Measurements from ENCODE around the gene OTULINL.

Gene OTULINL

DNA sequence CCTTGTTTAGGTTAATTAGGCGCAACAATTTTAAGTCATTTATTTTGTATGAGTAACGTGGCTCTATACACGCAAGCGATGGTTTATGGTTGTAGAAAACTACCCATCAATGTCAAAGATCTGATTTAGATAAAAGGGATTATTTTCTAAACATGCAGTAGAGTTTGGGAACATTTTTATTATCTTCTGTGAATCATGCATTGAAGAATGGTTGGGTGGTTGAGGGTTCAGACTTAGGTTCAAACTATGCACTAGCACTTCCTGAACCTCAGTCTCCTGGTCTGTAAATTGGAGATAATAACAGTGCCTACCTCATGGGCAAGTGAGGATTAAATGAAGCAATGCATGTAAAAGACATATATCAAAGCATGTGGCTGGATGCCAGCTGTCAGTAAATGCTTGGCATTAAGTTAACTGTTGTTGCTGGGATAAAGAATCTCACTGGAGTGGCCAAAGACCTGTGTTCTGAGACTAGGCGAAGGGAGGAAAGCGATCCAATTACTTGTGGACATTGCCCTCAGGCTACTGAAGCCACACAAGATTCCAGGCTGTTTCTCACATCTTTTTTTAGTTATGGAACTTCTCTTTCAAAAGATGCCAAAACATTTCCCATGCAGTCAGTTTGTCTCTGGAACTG, 1.1 kb upstream of the OTULINL start:
- ChIA-PET CTCF (no interaction called here), POLR2A (no interaction called here)
- Histone ChIP-seq H3K4me3 (ENCODE audit: low read depth, low read length) (no peak overlapping the region), H3K27ac (ENCODE audit: extremely low read depth, low read depth, low read length) (no peak overlapping the region), H3K36me3 (ENCODE audit: control insufficient read depth in 2 of 2, insufficient read depth in 1 of 2, low read length in 2 of 2) (peaks cover 0 to 7% of the 10 kb centered on the region in 2 experiments; a peak in 1 of 3 replicates), H3K4me1 (ENCODE audit: control insufficient read depth, insufficient read depth, low read length) (peaks cover 13% of the 10 kb centered on the region), H3K9me3 (ENCODE audit: control insufficient read depth, insufficient read depth, low read depth, low read length) (no peaks in the 10 kb centered on the region)
- peak; percentile 76 for TF ChIP-seq ZBTB17 (tag by site-specific recombination; IDR thresholded peaks at IDR 0.05)
- TF ChIP-seq ZNF596 (tag by site-specific recombination; IDR thresholded peaks at IDR 0.05), result peak; percentile 54
- peak; percentile 51 for TF ChIP-seq SP3 (tag by site-specific recombination; IDR thresholded peaks at IDR 0.05)
- TF ChIP-seq ZNF548 (tag by site-specific recombination; IDR thresholded peaks at IDR 0.05), result no peak
- no peak for TF ChIP-seq MEIS1 (CRISPR knock-in tag; IDR thresholded peaks at IDR 0.05; ENCODE audit: borderline replicate concordance)
- TF ChIP-seq, protein P1, sequence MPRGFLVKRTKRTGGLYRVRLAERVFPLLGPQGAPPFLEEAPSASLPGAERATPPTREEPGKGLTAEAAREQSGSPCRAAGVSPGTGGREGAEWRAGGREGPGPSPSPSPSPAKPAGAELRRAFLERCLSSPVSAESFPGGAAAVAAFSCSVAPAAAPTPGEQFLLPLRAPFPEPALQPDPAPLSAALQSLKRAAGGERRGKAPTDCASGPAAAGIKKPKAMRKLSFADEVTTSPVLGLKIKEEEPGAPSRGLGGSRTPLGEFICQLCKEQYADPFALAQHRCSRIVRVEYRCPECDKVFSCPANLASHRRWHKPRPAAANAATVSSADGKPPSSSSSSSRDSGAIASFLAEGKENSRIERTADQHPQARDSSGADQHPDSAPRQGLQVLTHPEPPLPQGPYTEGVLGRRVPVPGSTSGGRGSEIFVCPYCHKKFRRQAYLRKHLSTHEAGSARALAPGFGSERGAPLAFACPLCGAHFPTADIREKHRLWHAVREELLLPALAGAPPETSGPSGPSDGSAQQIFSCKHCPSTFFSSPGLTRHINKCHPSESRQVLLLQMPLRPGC (tag by site-specific recombination; IDR thresholded peaks at IDR 0.05), result peak; percentile 97
- no peak for TF ChIP-seq ZNF132 (tag by site-specific recombination; IDR thresholded peaks at IDR 0.05; ENCODE audit: borderline replicate concordance)
- no peak for TF ChIP-seq KLF7 (tag by site-specific recombination; IDR thresholded peaks at IDR 0.05; ENCODE audit: borderline replicate concordance)
- no peak for TF ChIP-seq ZNF830 (tag by site-specific recombination; IDR thresholded peaks at IDR 0.05; ENCODE audit: low read depth)
- TF ChIP-seq ZNF76 (tag by site-specific recombination; IDR thresholded peaks at IDR 0.05; ENCODE audit: borderline replicate concordance, low read depth), result peak; percentile 63
- TF ChIP-seq, protein P2, sequence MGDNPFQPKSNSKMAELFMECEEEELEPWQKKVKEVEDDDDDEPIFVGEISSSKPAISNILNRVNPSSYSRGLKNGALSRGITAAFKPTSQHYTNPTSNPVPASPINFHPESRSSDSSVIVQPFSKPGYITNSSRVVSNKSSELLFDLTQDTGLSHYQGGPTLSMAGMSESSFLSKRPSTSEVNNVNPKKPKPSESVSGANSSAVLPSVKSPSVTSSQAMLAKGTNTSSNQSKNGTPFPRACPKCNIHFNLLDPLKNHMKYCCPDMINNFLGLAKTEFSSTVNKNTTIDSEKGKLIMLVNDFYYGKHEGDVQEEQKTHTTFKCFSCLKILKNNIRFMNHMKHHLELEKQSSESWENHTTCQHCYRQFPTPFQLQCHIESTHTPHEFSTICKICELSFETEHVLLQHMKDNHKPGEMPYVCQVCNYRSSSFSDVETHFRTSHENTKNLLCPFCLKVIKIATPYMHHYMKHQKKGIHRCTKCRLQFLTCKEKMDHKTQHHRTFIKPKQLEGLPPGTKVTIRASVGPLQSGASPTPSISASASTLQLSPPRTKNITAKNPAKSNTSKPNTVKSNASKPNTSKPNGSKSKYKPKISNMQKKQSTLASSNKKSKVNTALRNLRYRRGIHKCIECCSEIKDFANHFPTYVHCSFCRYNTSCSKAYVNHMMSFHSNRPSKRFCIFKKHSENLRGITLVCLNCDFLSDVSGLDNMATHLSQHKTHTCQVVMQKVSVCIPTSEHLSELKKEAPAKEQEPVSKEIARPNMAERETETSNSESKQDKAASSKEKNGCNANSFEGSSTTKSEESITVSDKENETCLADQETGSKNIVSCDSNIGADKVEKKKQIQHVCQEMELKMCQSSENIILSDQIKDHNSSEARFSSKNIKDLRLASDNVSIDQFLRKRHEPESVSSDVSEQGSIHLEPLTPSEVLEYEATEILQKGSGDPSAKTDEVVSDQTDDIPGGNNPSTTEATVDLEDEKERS (tag by site-specific recombination; IDR thresholded peaks at IDR 0.05), result no peak
- no peak for TF ChIP-seq ZNF768 (tag by site-specific recombination; IDR thresholded peaks at IDR 0.05)
- TF ChIP-seq, protein P3, sequence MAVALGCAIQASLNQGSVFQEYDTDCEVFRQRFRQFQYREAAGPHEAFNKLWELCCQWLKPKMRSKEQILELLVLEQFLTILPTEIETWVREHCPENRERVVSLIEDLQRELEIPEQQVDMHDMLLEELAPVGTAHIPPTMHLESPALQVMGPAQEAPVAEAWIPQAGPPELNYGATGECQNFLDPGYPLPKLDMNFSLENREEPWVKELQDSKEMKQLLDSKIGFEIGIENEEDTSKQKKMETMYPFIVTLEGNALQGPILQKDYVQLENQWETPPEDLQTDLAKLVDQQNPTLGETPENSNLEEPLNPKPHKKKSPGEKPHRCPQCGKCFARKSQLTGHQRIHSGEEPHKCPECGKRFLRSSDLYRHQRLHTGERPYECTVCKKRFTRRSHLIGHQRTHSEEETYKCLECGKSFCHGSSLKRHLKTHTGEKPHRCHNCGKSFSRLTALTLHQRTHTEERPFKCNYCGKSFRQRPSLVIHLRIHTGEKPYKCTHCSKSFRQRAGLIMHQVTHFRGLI (tag by site-specific recombination; IDR thresholded peaks at IDR 0.05), result no peak
- no peak for TF ChIP-seq ZNF175 (tag by site-specific recombination; IDR thresholded peaks at IDR 0.05)
- TF ChIP-seq OVOL3 (tag by site-specific recombination; IDR thresholded peaks at IDR 0.05), result peak; percentile 45; the same call in 1 of the 2 replicates
- TF ChIP-seq GLI4 (tag by site-specific recombination; IDR thresholded peaks at IDR 0.05), result no peak
- TF ChIP-seq ZNF10 (tag by site-specific recombination; IDR thresholded peaks at IDR 0.05), result peak; percentile 89
- TF ChIP-seq, protein P4, sequence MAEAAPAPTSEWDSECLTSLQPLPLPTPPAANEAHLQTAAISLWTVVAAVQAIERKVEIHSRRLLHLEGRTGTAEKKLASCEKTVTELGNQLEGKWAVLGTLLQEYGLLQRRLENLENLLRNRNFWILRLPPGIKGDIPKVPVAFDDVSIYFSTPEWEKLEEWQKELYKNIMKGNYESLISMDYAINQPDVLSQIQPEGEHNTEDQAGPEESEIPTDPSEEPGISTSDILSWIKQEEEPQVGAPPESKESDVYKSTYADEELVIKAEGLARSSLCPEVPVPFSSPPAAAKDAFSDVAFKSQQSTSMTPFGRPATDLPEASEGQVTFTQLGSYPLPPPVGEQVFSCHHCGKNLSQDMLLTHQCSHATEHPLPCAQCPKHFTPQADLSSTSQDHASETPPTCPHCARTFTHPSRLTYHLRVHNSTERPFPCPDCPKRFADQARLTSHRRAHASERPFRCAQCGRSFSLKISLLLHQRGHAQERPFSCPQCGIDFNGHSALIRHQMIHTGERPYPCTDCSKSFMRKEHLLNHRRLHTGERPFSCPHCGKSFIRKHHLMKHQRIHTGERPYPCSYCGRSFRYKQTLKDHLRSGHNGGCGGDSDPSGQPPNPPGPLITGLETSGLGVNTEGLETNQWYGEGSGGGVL (tag by site-specific recombination; IDR thresholded peaks at IDR 0.05), result no peak
- TF ChIP-seq ZNF140 (tag by site-specific recombination; IDR thresholded peaks at IDR 0.05), result no peak
- TF ChIP-seq ZBTB8A (tag by site-specific recombination; IDR thresholded peaks at IDR 0.05), result peak; percentile 75
- TF ChIP-seq ZNF341 (tag by site-specific recombination; IDR thresholded peaks at IDR 0.05; ENCODE audit: low read depth), result no peak
- TF ChIP-seq ZNF311 (tag by site-specific recombination; IDR thresholded peaks at IDR 0.05; ENCODE audit: borderline replicate concordance), result no peak
- no peak for TF ChIP-seq GFI1B (tag by site-specific recombination; IDR thresholded peaks at IDR 0.05)
- TF ChIP-seq ZSCAN16 (tag by site-specific recombination; IDR thresholded peaks at IDR 0.05), result no peak
- peak; percentile 100 for TF ChIP-seq SP7 (tag by site-specific recombination; IDR thresholded peaks at IDR 0.05)
- TF ChIP-seq ZNF184 (tag by site-specific recombination; IDR thresholded peaks at IDR 0.05), result no peak; the same call in none of the 2 replicates
- TF ChIP-seq ZNF544 (tag by site-specific recombination; IDR thresholded peaks at IDR 0.05), result no peak
- TF ChIP-seq, protein P5, sequence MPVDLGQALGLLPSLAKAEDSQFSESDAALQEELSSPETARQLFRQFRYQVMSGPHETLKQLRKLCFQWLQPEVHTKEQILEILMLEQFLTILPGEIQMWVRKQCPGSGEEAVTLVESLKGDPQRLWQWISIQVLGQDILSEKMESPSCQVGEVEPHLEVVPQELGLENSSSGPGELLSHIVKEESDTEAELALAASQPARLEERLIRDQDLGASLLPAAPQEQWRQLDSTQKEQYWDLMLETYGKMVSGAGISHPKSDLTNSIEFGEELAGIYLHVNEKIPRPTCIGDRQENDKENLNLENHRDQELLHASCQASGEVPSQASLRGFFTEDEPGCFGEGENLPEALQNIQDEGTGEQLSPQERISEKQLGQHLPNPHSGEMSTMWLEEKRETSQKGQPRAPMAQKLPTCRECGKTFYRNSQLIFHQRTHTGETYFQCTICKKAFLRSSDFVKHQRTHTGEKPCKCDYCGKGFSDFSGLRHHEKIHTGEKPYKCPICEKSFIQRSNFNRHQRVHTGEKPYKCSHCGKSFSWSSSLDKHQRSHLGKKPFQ (tag by site-specific recombination; IDR thresholded peaks at IDR 0.05), result peak; percentile 47; the same call in 1 of the 2 replicates
- TF ChIP-seq KLF1 (tag by site-specific recombination; IDR thresholded peaks at IDR 0.05), result no peak
